GM21526 (cell line): ENCODE results near the gene IMP3.

ENCODE experiments used
- ATAC-seq: cut with Tn5 transposase; IDR thresholded peaks from one replicate; pipeline ENCODE4 v1.9.1; 2021; ENCODE audit warnings: moderate library complexity; ENCODE audit not compliant: unreplicated experiment, low FRiP score

The IMP3 gene

GRCh38 chr15:75625542-75626347, 14.3 kb downstream of the IMP3 start, which contains the start of gene SNUPN:
Gene SNUPN, minus strand, starts transcription at chr15:75625725. Its CDS starts 4,674 bp downstream, at chr15:75621051.
- peak; percentile 60 for ATAC-seq

DNA sequence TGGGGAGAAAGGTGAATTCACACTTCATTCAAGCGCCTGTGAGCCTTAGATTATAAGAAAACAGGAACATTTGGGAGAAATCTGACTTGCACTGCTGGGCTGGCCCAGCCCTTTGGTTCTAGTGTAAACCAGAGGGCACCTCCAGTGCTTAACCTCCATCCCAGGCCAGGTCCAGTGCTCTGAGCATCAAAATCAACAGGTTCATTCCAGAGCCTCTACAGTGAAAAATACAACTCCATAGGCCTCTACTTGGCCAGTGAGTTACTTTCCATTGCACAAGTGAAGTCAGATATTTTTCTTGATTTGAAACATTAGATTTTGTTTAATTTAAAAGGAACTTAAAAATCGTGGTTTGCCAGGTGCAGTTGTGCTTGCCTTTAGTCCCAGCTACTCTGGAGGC, 17.5 kb downstream of the IMP3 start:
- no peak for ATAC-seq

- ATAC-seq: no peak
Observed at GRCh38 chr15:75620841-75621391, 19.1 kb downstream of the IMP3 start.

- ATAC-seq: no peak
Observed at GRCh38 chr15:75620058-75620820, 19.8 kb downstream of the IMP3 start.

GRCh38 chr15:75616766-75617165, 23.3 kb downstream of the IMP3 start:
- ATAC-seq: no peak

DNA sequence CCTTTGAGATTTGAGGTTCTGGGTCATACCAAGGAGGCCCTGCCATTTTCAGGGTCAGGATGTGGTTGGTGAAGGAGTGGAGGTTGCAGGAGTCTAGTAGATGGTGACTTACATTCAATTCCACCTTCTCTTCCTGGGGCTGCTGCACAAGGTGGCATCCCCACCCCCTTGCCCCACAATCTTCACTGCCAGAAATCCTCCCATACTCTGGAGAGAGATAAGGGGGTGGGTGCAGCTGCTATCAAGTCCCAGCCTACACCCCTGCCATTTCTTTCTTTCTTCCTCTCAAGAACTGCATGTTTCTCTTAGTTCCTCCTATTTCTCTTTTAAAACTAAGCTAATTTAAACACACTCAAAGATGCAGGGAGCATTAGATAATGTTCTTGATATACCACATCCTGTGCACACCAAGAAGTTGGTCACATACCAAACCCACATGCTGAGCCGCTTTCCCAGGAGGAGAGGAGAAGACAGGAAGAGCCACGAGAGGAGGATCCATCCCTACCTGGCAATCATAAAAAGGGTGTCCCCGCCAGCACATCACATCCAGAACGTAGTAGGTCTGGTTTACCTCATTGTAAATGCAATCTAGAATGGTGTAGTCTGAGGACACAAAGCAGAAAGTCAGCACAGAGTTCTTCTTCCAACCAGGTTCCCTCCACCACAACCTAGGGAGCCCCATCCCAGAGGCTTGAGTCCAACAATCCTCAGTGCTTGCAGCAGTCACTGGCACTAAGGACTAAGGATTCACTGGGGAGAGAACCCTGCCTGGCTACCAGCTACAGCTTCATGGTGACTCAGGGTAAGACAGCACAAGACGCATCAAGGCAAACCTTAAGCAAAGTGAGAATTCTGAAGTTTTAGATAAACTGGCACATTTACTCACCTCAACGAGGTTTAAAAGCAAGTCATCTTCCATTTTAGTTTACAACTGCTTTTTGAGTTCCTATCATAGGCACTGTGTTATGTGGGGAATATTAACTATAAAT, 33.0 kb downstream of the IMP3 start:
- ATAC-seq: no peak

- no peak for ATAC-seq
Observed at GRCh38 chr15:75606026-75606425, 34.0 kb downstream of the IMP3 start.

- no peak for ATAC-seq
Observed at GRCh38 chr15:75599401-75599800, 40.6 kb downstream of the IMP3 start.

GRCh38 chr15:75598361-75598760, 41.7 kb downstream of the IMP3 start:
- ATAC-seq: no peak

DNA sequence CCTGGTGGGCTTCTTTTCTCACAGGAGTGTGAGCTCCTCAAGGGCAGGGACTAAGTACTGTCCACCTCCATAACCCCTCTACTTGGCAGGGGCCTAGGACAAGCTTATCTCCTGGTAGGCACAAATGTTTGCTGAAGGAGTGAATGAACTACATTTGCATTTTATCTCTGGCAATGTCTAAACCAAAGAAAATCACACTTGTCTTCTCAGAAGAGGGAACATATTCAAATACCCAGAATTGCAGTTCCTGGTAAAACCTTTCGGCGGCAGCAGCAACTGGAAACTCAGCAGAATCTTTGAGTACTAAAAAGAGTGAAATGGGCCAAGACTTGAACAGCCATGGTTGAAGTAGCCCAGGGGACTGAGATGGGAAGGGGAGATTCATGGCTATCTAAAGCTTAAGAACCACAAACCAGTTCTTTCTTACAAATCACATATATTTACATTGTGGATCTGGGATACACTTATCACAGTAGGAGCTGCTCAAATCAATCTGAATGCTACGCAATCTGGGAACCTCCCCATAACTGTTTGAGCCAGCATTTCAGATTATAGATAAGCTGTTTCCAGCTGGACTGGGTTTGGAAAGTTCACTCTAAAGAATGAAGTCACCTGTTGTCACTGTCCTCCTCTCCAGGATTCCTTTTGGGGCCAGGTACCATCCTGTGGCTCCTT, 42.2 kb downstream of the IMP3 start:
- no peak for ATAC-seq

DNA sequence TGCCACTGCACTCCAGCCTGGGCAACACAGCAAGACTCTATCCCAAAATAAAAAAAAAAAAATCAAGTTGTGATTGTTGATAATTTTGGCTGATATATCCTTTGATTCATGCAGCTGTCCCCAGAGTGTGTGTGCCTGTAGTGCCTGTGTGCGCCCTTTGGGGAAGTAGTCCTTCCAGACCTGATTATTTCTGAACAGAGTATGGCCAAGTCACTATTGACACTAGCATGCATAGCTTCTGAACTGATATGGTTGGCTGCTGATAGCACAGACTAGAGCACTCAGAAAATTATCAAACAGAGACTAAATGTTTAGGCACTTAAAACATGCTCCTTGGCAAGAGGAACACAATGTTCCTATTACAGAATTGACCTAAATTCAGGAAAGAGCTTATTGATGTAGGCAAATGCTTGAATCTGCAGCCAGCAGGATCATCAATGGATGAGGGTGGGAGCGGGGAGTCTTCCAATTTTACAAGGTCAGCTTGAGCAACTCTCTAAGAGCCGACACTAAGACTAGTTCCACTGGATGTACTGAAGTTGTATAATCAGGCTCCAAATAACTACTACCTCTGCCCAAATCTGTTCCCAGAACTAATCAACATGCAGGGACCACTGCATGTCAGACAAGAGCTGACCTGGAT, 43.2 kb downstream of the IMP3 start:
- no peak for ATAC-seq

- no peak for ATAC-seq
Observed at GRCh38 chr15:75594276-75594675, 45.7 kb downstream of the IMP3 start.

- ATAC-seq: no peak
Observed at GRCh38 chr15:75591655-75592364, 48.2 kb downstream of the IMP3 start.

DNA sequence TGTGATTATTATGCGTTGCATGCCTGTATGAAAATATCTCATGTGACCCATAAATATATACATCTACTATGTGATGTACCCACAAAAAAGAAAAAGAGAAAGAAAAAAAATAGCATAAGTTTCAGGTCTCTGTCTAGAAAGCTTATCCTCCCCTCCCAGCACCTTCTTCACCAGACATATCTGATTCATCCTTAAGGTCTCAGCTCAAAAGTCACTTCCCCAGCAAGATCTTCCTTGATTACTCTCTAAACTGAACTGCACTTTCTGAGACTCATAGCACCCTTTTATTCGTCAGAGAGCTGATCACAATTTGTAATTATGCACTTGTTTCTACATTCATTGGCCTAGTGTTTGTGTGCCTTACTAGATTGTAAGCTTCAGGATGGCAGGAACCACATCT, 49.8 kb downstream of the IMP3 start:
- no peak for ATAC-seq
